HL-60/S4 (cell line): ENCODE results near the gene HOXC12.

Experiments
- in situ Hi-C: fragments of 300-500 bp; cut with MboI; formaldehyde crosslinking; loops from 2 replicates; pipeline ENCODE4 v1.14.3; 2022; ENCODE audit warnings: low sequenced_read_pairs

The HOXC12 gene

GRCh38 chr12:53982648-53983567, 28.2 kb downstream of the HOXC12 start:
- in situ Hi-C loops: no loop called here

GRCh38 chr12:53983568-53983949, 28.9 kb downstream of the HOXC12 start:
- in situ Hi-C loops: no loop called here

DNA sequence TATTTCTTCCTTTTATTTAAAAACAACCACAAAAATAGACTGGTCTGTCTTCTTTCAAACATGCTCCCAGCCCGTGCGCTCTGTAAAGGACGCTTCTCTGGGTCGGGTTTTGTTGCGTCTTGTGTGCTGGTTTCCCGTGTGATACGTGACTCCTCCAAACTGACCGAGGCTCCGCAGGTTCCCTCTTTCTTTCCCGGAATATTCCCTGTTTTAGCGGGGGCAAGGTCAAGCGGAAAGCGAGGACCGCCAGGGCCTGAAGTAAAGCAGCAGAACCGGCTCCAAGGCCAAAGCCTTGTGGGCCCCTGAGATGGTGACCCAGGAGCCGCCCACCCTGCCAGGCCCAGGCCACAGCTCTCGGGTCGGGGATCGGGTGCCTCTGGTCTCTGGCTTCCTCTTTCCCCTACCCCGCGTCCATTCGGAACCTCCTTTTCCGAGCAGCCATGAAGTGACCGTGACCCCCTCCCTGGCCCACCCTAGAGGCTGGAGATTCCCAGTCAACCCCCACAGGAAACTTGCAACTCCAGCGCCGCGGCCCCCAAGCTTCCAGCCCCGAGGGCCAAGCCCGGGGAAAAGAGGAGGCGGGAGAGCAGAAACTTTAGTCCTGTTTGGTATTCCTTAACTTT, 29.4 kb downstream of the HOXC12 start:
- in situ Hi-C loops: no loop called here

DNA sequence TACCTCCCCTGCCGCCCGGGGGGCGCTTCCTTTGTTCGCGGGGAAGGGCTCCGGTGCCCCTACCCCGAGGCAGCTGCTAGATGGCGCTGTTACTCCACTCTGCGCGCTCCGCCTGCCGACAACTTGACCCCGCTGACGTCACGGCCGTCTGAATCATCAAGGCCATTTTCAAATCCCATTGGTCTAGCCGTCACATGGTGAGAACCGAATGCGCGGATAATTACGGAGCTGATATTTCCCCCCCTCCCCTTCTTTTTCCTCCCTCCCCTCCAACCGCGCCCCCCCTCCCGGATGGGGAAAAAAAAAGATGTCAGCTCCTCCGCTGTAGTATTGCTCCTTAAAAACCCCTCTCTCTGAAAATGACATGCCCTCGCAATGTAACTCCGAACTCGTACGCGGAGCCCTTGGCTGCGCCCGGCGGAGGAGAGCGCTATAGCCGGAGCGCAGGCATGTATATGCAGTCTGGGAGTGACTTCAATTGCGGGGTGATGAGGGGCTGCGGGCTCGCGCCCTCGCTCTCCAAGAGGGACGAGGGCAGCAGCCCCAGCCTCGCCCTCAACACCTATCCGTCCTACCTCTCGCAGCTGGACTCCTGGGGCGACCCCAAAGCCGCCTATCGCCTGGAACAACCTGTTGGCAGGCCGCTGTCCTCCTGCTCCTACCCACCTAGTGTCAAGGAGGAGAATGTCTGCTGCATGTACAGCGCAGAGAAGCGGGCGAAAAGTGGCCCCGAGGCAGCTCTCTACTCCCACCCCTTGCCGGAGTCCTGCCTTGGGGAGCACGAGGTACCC, 30.4 kb downstream of the HOXC12 start, which contains the start of gene HOXC10:
HOXC10 (plus strand) TSS at position 246 of the 791 bp plus-strand sequence; CDS start at position 360, 114 bp downstream.
- in situ Hi-C loops: no loop called here

GRCh38 chr12:53985692-53985993, 30.9 kb downstream of the HOXC12 start:
- in situ Hi-C loops: no loop called here

GRCh38 chr12:53985994-53986685, 31.4 kb downstream of the HOXC12 start:
- in situ Hi-C loops: no loop called here

GRCh38 chr12:53986686-53987483, 32.2 kb downstream of the HOXC12 start:
- in situ Hi-C loops: no loop called here

DNA sequence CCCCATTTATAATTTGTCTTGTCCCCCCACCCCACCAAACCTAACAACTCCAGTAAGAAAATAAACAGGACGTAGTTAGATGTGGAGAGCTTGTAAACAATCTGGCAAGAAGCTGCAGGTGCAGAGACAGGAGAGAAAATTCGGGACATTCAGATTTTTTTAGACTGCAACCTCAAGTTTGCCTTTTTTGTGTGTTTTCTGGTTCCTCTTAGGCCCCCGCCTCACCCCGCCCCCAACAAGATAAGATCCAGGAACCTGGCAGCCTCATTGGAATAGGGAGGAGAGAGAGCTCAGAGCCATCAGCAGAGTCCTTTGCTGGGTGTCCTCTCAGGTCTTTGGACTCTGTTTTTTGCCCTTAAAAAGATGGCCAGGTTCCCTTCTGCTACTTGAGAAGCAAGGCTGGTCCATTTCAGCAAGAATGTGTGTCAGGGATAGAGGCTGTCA, 33.1 kb downstream of the HOXC12 start:
- in situ Hi-C loops: no loop called here

- in situ Hi-C loops: no loop called here
Measured at GRCh38 chr12:53988541-53989226, 34.0 kb downstream of the HOXC12 start.

DNA sequence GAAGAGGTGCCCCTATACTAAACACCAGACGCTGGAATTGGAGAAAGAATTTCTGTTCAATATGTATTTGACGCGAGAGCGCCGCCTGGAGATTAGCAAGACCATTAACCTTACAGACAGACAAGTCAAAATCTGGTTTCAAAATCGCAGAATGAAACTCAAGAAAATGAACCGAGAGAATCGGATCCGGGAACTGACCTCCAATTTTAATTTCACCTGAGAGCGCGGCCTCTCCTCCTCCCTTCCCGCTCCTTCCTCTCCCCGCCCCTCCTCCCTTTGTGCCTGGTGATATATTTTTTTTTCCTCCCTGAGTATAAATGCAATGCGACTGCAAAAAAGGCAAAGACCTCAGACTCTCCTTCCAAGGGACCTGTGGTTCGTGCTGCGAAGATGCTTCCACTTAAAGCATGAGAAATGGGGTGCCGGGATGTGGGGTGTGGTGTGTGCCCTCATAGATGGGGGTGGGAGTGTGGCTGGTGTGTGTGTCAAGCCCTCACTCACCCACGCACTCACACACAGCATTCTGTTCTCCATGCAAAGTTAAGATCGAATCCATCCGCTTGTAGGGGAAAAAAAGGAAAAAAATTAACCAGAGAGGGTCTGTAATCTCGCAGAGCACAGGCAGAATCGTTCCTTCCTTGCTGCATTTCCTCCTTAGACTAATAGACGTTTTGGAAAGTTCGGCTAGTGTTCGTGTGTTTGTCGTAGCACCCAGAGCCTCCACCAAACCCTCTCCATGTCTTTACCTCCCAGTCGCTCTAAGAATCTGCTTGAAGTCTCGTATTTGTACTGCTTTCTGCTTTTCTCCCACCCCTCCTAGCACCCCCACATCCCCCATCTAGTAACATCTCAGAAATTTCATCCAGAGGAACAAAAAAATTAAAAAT, 34.8 kb downstream of the HOXC12 start:
- in situ Hi-C loops: loop anchor here (10.0 kb wide), 2 partner anchors 215 to 385 kb away; no protein-coding TSS in a partner anchor

GRCh38 chr12:53990311-53991076, 35.8 kb downstream of the HOXC12 start:
- in situ Hi-C loops: loop anchor here (10.0 kb wide), 2 partner anchors 214 to 384 kb away; no protein-coding TSS in a partner anchor

- in situ Hi-C loops: loop anchor here (10.0 kb wide), 2 partner anchors 214 to 384 kb away; no protein-coding TSS in a partner anchor
Measured at GRCh38 chr12:53991077-53991460, 36.4 kb downstream of the HOXC12 start.

DNA sequence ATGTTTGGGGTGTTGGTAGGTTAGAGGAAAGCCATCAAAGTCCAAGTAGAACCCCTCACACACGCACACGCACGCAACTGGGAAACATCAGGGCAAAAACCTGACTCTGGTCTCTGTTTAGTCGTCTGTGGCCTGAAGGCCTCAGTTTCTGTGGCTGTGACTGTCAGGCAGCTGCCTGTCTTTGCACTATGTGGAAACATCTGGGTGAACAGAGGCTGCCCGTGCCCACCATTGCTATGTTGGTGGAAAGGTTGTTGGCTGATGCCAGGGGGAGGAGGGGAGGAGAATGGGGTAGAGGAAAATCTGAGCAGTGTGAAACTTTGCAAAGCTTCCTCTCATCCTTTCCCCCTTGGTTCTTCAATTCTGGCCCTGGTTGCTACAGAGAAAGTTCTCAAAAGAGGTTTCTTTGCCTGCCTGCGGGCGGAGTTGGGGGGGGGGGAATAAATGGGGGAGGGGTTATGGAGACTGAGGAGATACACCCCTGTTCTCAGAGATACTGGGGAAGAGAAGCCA, 37.7 kb downstream of the HOXC12 start:
- in situ Hi-C loops: loop anchor here (10.0 kb wide), 2 partner anchors 212 to 382 kb away; no protein-coding TSS in a partner anchor

- in situ Hi-C loops: loop anchor here (10.0 kb wide), 2 partner anchors 211 to 381 kb away; no protein-coding TSS in a partner anchor
Measured at GRCh38 chr12:53993162-53994008, 38.7 kb downstream of the HOXC12 start.

- in situ Hi-C loops: loop anchor here (10.0 kb wide), 2 partner anchors 211 to 381 kb away; no protein-coding TSS in a partner anchor
Measured at GRCh38 chr12:53994009-53994263, 39.2 kb downstream of the HOXC12 start.

GRCh38 chr12:53994264-53995001, 39.7 kb downstream of the HOXC12 start:
- in situ Hi-C loops: loop anchor here (10.0 kb wide), 2 partner anchors 210 to 380 kb away; no protein-coding TSS in a partner anchor
